Upper lobe of left lung (tissue), 6 donors: Measurements from ENCODE around the gene CTXN1. TPM values are rescaled to one million over a fixed set of nuclear protein-coding genes. Genes with fewer than 3 reads are reported as not detected.

ENCODE experiments used
- ATAC-seq, 2 donors: fragments of 200-7000 bp; cut with Tn5 transposase; one replicate each; pipeline ENCODE4 v1.9.1; 2022; ENCODE audit warnings: mild to moderate bottlenecking in 2 of 2, moderate library complexity in 2 of 2; ENCODE audit not compliant: low FRiP score in 2 of 2
- DNase-seq, 2 donors: peaks; one replicate each; pipeline ENCODE4 v3.0.0-alpha.2; 2019 to 2020
- H3K27ac ChIP-seq, 4 donors: fragments of 200-600 bp; sonication (generic); one replicate each; pipeline ENCODE4 v1.5.1; 2016 to 2019
- H3K27me3 ChIP-seq, 4 donors: fragments of 200-600 bp; sonication (generic); one replicate each; pipeline ENCODE4 v1.5.1; 2017 to 2019
- H3K36me3 ChIP-seq, 4 donors: fragments of 200-600 bp; sonication (generic); one replicate each; pipeline ENCODE4 v1.5.1; 2016 to 2019
- H3K4me1 ChIP-seq, 4 donors: fragments of 200-600 bp; sonication (generic); one replicate each; pipeline ENCODE4 v1.5.1; 2018 to 2019
- H3K4me3 ChIP-seq, 4 donors: fragments of 200-600 bp; sonication (generic); one replicate each; pipeline ENCODE4 v1.5.1; 2017 to 2019; ENCODE audit warnings: mild to moderate bottlenecking in 2 of 4, moderate library complexity in 1 of 4
- H3K9me3 ChIP-seq, 4 donors: fragments of 200-600 bp; sonication (generic); one replicate each; pipeline ENCODE4 v1.5.1; 2018 to 2019
- CTCF ChIP-seq, 6 experiments: fragments of 450-650 bp in 4 of 6; fragments of 200-600 bp in 2 of 6; sonication (generic) in 2 of 6; IDR thresholded peaks; one replicate each; pipeline ENCODE4 v1.5.1; 2016 to 2019; ENCODE audit warnings: antibody characterized with exemption in 6 of 6
- EP300 ChIP-seq, 4 donors: sonication (generic); formaldehyde crosslinking; IDR thresholded peaks; one replicate each; pipeline ENCODE4 v1.5.1; 2017; ENCODE audit warnings: antibody characterized with exemption in 4 of 4, control low read depth in 2 of 4
- POLR2A ChIP-seq, 4 donors: fragments of 450-650 bp; IDR thresholded peaks; one replicate each; pipeline ENCODE4 v1.5.1; 2016 to 2017; ENCODE audit warnings: antibody characterized with exemption in 4 of 4, mild to moderate bottlenecking in 2 of 4
- POLR2AphosphoS5 ChIP-seq, 2 donors: sonication (generic); formaldehyde crosslinking; IDR thresholded peaks; one replicate each; pipeline ENCODE4 v1.5.1; 2017; ENCODE audit warnings: antibody characterized with exemption in 2 of 2
- WGBS, 2 donors: methylation state at CpG; one replicate each; pipeline ENCODE4 v1.1.5; 2017 to 2018; 5-methylcytosine and 5-hydroxymethylcytosine counted together
- total RNA-seq, 6 donors: library from RNA; depleted of rRNA in 4 of 6; stranded (reverse); fragments of >200 nt in 4 of 6; gene quantifications; one replicate each; pipeline versions ENCODE4 v1.1.0 to v1.2.1, GENCODE V29; 2016 to 2021
- donor health status: DM: no; HTN: no; CAD: no; lungs with moderate emphysema.
- donor health status: DM: no; HTN: yes; CAD: no; lungs with severe emphysema.

The CTXN1 gene
- total RNA-seq, result 10 to 100 TPM in 3 of 6 donors, 1 to 10 TPM in 3; 1.2 to 28.3 (median 13.4) TPM

- ATAC-seq (peak in 1 of 2 donors; percentile 76), DNase-seq (peak; percentile 59 to 97)
- Histone ChIP-seq H3K36me3 (peaks cover 5 to 31% (median 23%) of the 10 kb centered on the region in 4 donors), H3K27ac (peak within 1 kb of the TSS in 1 of 4 donors; percentile 60), H3K4me3 (peak within 1 kb of the TSS; percentile 33 to 67 (median 58)), H3K27me3 (peaks cover 0 to 5% (median 0%) of the 10 kb centered on the region in 4 donors), H3K9me3 (no peaks in the 10 kb centered on the region), H3K4me1 (peaks cover 22 to 47% (median 34%) of the 10 kb centered on the region in 4 donors)
- TF ChIP-seq POLR2AphosphoS5 (IDR thresholded peaks at IDR 0.05) (no peak), EP300 (IDR thresholded peaks at IDR 0.05) (no peak), CTCF (IDR thresholded peaks at IDR 0.05) (no peak), POLR2A (IDR thresholded peaks at IDR 0.05) (no peak)
- 30 to 55% methylated on average over 11 to 33 of the region's 65 CpGs for whole genome bisulfite sequencing, 2 donors
Observed at GRCh38 chr19:7926021-7926726, at the start of gene CTXN1. CTXN1 (minus strand) TSS chr19:7926135; CDS start chr19:7925538, 597 bp downstream.

GRCh38 chr19:7975037-7975436, 49.1 kb upstream of the CTXN1 start:
- no peak for TF ChIP-seq EP300 (IDR thresholded peaks at IDR 0.05)
- TF ChIP-seq POLR2AphosphoS5 (IDR thresholded peaks at IDR 0.05), result no peak
- TF ChIP-seq POLR2A (IDR thresholded peaks at IDR 0.05), result no peak
- no peak for TF ChIP-seq CTCF (IDR thresholded peaks at IDR 0.05)
- Histone ChIP-seq H3K4me1 (no peaks in the 10 kb centered on the region), H3K36me3 (peaks cover 13 to 92% (median 62%) of the 10 kb centered on the region in 4 donors), H3K9me3 (no peaks in the 10 kb centered on the region), H3K4me3 (no peak overlapping the region), H3K27me3 (no peaks in the 10 kb centered on the region), H3K27ac (no peak overlapping the region)
- DNase-seq (no peak), ATAC-seq (no peak)
- 90 to 92% methylated on average over 2 to 6 of the region's 7 CpGs for WGBS, 2 donors

GRCh38 chr19:7973883-7974282, 47.9 kb upstream of the CTXN1 start:
- H3K27ac ChIP-seq, result no peak overlapping the region
- no peak overlapping the region for H3K4me3 ChIP-seq
- ATAC-seq (no peak), DNase-seq (no peak)
- no peaks in the 10 kb centered on the region for H3K27me3 ChIP-seq
- H3K9me3 ChIP-seq, result no peaks in the 10 kb centered on the region
- H3K36me3 ChIP-seq, result peaks cover 10 to 92% (median 60%) of the 10 kb centered on the region in 4 donors
- no peaks in the 10 kb centered on the region for H3K4me1 ChIP-seq
- WGBS, 2 donors, result 89 to 95% methylated on average over 12 of the region's 12 CpGs
- TF ChIP-seq EP300 (IDR thresholded peaks at IDR 0.05) (no peak), POLR2AphosphoS5 (IDR thresholded peaks at IDR 0.05) (no peak), POLR2A (IDR thresholded peaks at IDR 0.05) (no peak), CTCF (IDR thresholded peaks at IDR 0.05) (no peak)

GRCh38 chr19:7971553-7972520, 45.9 kb upstream of the CTXN1 start:
- H3K27ac ChIP-seq, result no peak overlapping the region
- DNase-seq (no peak), ATAC-seq (peak in 1 of 2 donors; percentile 5)
- TF ChIP-seq POLR2A (IDR thresholded peaks at IDR 0.05) (no peak), POLR2AphosphoS5 (IDR thresholded peaks at IDR 0.05) (no peak), CTCF (IDR thresholded peaks at IDR 0.05) (no peak), EP300 (IDR thresholded peaks at IDR 0.05) (no peak)
- no peak overlapping the region for H3K4me3 ChIP-seq
- no peaks in the 10 kb centered on the region for H3K9me3 ChIP-seq
- H3K4me1 ChIP-seq, result no peaks in the 10 kb centered on the region
- H3K27me3 ChIP-seq, result no peaks in the 10 kb centered on the region
- peaks cover 10 to 89% (median 60%) of the 10 kb centered on the region in 4 donors for H3K36me3 ChIP-seq
- 83 to 97% methylated on average over 11 to 35 of the region's 35 CpGs for WGBS, 2 donors
